Neural progenitor cell (in vitro differentiated cells): Measurements from ENCODE around the gene SDCCAG8. TPM values are rescaled to one million over a fixed set of nuclear protein-coding genes. Genes with fewer than 3 reads are reported as not detected.
A peak's percentile ranks its signal among the peaks of the same experiment; 100 is the strongest.

Experiments used
- DNase-seq: peaks from one replicate; pipeline ENCODE4 v3.0.0-alpha.2; 2016; ENCODE audit warnings: low spot score
- H2AFZ ChIP-seq: fragments of 200-600 bp; sonication (generic); replicated peaks from 2 replicates; pipeline ENCODE4 v1.6.1; 2016; ENCODE audit warnings: antibody characterized with exemption
- H3F3A ChIP-seq: fragments of 200-600 bp; sonication (generic); 2 replicates; pipeline ENCODE4 v1.6.1; 2016; ENCODE audit warnings: antibody characterized with exemption, low read depth
- H3K27ac ChIP-seq: fragments of 200-600 bp; sonication (generic); 2 replicates; pipeline ENCODE4 v1.5.1; 2016; ENCODE audit warnings: mild to moderate bottlenecking
- H3K27me3 ChIP-seq: fragments of 200-600 bp; sonication (generic); 2 replicates; pipeline ENCODE4 v1.6.1; 2016; ENCODE audit warnings: mild to moderate bottlenecking, moderate library complexity
- H3K36me3 ChIP-seq: fragments of 200-600 bp; sonication (generic); 2 replicates; pipeline ENCODE4 v1.5.1; 2016
- H3K4me1 ChIP-seq: fragments of 200-600 bp; sonication (generic); 2 replicates; pipeline ENCODE4 v1.6.1; 2016; ENCODE audit warnings: mixed run types
- H3K4me2 ChIP-seq: fragments of 200-600 bp; sonication (generic); 2 replicates; pipeline ENCODE4 v1.6.1; 2016
- H3K4me3 ChIP-seq: fragments of 200-600 bp; sonication (generic); 2 replicates; pipeline ENCODE4 v1.5.1; 2016
- H3K79me2 ChIP-seq: fragments of 200-600 bp; sonication (generic); 2 replicates; pipeline ENCODE4 v1.6.1; 2016; ENCODE audit warnings: low read depth
- H3K9ac ChIP-seq: fragments of 200-600 bp; sonication (generic); 2 replicates; pipeline ENCODE4 v1.6.1; 2016
- H3K9me3 ChIP-seq: fragments of 200-600 bp; sonication (generic); 2 replicates; pipeline ENCODE4 v1.5.1; 2016; ENCODE audit warnings: low read depth
- H4K20me1 ChIP-seq: fragments of 200-600 bp; sonication (generic); 2 replicates; pipeline ENCODE4 v1.6.1; 2016; ENCODE audit warnings: low read depth
- H3K27ac Mint-ChIP-seq: 3 replicates; pipeline ENCODE4 v1.8.0; 2021; ENCODE audit warnings: mixed read lengths
- H3K27me3 Mint-ChIP-seq: 2 replicates; pipeline ENCODE4 v1.8.0; 2022; ENCODE audit warnings: low read depth, mild to moderate bottlenecking, inconsistent platforms, moderate library complexity, mixed read lengths; ENCODE audit not compliant: insufficient read depth
- H3K36me3 Mint-ChIP-seq: 3 replicates; pipeline ENCODE4 v1.8.0; 2021; ENCODE audit warnings: mixed read lengths
- H3K4me1 Mint-ChIP-seq: 3 replicates; pipeline ENCODE4 v1.8.0; 2021; ENCODE audit warnings: mixed read lengths
- H3K4me3 Mint-ChIP-seq: 3 replicates; pipeline ENCODE4 v1.8.0; 2021; ENCODE audit warnings: mild to moderate bottlenecking, moderate library complexity, mixed read lengths
- H3K9me3 Mint-ChIP-seq: 3 replicates; pipeline ENCODE4 v1.8.0; 2020; ENCODE audit warnings: mixed read lengths
- CTCF ChIP-seq: fragments of 200-600 bp; sonication (generic); IDR thresholded peaks from 2 replicates; pipeline ENCODE4 v1.5.1; 2017; ENCODE audit warnings: antibody characterized with exemption, mild to moderate bottlenecking
- EZH2 ChIP-seq: fragments of 200-600 bp; sonication (generic); IDR thresholded peaks from 2 replicates; pipeline ENCODE4 v1.6.1; 2017; ENCODE audit warnings: antibody characterized with exemption, mild to moderate bottlenecking, moderate library complexity
- EZH2phosphoT487 ChIP-seq: fragments of 200-600 bp; sonication (generic); IDR thresholded peaks from 2 replicates; pipeline ENCODE4 v1.6.1; 2017; ENCODE audit warnings: antibody characterized with exemption
- total RNA-seq: library from RNA; depleted of rRNA; stranded (reverse); fragments of >200 nt; gene quantifications from 2 replicates; pipeline ENCODE4 v1.2.3, GENCODE V29; 2015; ENCODE audit warnings: low replicate concordance

The SDCCAG8 gene
- total RNA-seq, 1 donor from 2014 or later, result 30.3 TPM

GRCh38 chr1:243343970-243344937, 88.4 kb downstream of the SDCCAG8 start:
- no peaks in the 10 kb centered on the region for H3K79me2 ChIP-seq
- Mint-ChIP-seq H3K9me3 (no peaks in the 10 kb centered on the region), H3K4me3 (no peak overlapping the region), H3K36me3 (peaks cover 4% of the 10 kb centered on the region), H3K4me1 (peaks cover 32% of the 10 kb centered on the region), H3K27ac (no peak overlapping the region), H3K27me3 (no peaks in the 10 kb centered on the region)
- H3K4me2 ChIP-seq, result no peak overlapping the region
- H3F3A ChIP-seq, result peaks cover 26% of the 10 kb centered on the region
- H2AFZ ChIP-seq, result no peak overlapping the region
- no peak for TF ChIP-seq EZH2phosphoT487
- peak; percentile 89 for TF ChIP-seq CTCF
- H3K9me3 ChIP-seq, result no peaks in the 10 kb centered on the region
- peak; percentile 74 for DNase-seq
- H3K27ac ChIP-seq, result no peak overlapping the region
- H3K36me3 ChIP-seq, result no peaks in the 10 kb centered on the region
- H3K9ac ChIP-seq, result no peak overlapping the region
- H3K4me1 ChIP-seq, result peaks cover 30% of the 10 kb centered on the region
- no peak overlapping the region for H3K4me3 ChIP-seq
- no peaks in the 10 kb centered on the region for H3K27me3 ChIP-seq
- no peaks in the 10 kb centered on the region for H4K20me1 ChIP-seq

- Histone ChIP-seq H3K9ac (no peak overlapping the region), H3K27ac (peak overlapping the region; percentile 99), H3K4me1 (peaks cover 30% of the 10 kb centered on the region), H3K27me3 (no peaks in the 10 kb centered on the region), H3K4me2 (peak overlapping the region; percentile 72), H3K79me2 (no peaks in the 10 kb centered on the region), H4K20me1 (no peaks in the 10 kb centered on the region), H2AFZ (no peak overlapping the region), H3K36me3 (no peaks in the 10 kb centered on the region), H3F3A (peaks cover 26% of the 10 kb centered on the region), H3K9me3 (no peaks in the 10 kb centered on the region), H3K4me3 (peak overlapping the region; percentile 28)
- peaks cover 6% of the 10 kb centered on the region for H3K36me3 Mint-ChIP-seq
- TF ChIP-seq EZH2phosphoT487 (no peak), CTCF (peak; percentile 22)
- peaks cover 32% of the 10 kb centered on the region for H3K4me1 Mint-ChIP-seq
- no peak overlapping the region for H3K4me3 Mint-ChIP-seq
- no peaks in the 10 kb centered on the region for H3K27me3 Mint-ChIP-seq
- H3K27ac Mint-ChIP-seq, result peak overlapping the region; percentile 88
- no peaks in the 10 kb centered on the region for H3K9me3 Mint-ChIP-seq
- DNase-seq, result no peak
Observed at GRCh38 chr1:243345205-243345604, 89.4 kb downstream of the SDCCAG8 start.

- Mint-ChIP-seq H3K27me3 (no peaks in the 10 kb centered on the region), H3K36me3 (peaks cover 8% of the 10 kb centered on the region), H3K27ac (peak overlapping the region; percentile 88), H3K9me3 (no peaks in the 10 kb centered on the region), H3K4me3 (peak overlapping the region; percentile 45), H3K4me1 (peaks cover 32% of the 10 kb centered on the region)
- Histone ChIP-seq H4K20me1 (no peaks in the 10 kb centered on the region), H3K27me3 (no peaks in the 10 kb centered on the region), H3K4me2 (peak overlapping the region; percentile 72), H3K4me1 (peaks cover 30% of the 10 kb centered on the region), H3K36me3 (no peaks in the 10 kb centered on the region), H3K4me3 (peak overlapping the region; percentile 28), H3K79me2 (no peaks in the 10 kb centered on the region), H3F3A (peaks cover 26% of the 10 kb centered on the region), H3K9ac (peak overlapping the region; percentile 38), H3K27ac (peak overlapping the region; percentile 99), H3K9me3 (no peaks in the 10 kb centered on the region), H2AFZ (no peak overlapping the region)
- peak; percentile 50 for DNase-seq
- TF ChIP-seq EZH2phosphoT487, result no peak
- no peak for TF ChIP-seq EZH2
- no peak for TF ChIP-seq CTCF
Observed at GRCh38 chr1:243346016-243346415, 90.2 kb downstream of the SDCCAG8 start.
